GM12878 (cell line): ENCODE measurements around the gene SUPT3H. TPM values are rescaled to one million over a fixed set of nuclear protein-coding genes. Genes with fewer than 3 reads are reported as not detected.
"Not testable (repeated sequence)": the region's sequence is repeated elsewhere in the genome, so short reads cannot be mapped to it uniquely, and the experiment has no call there.

Experiments
- ATAC-seq: fragments of 200-7000 bp; cut with Tn5 transposase; 3 replicates; pipeline ENCODE4 v1.9.1; 2020; ENCODE audit warnings: mild to moderate bottlenecking, moderate library complexity
- BruUV-seq: library from RNA; stranded (reverse); fragments of 400-500 nt; replicated peaks from 2 replicates; lab custom pipeline; 2021; lab: Mats Ljungman, UMichigan
- CTCF ChIA-PET: fragments of 300-600 bp; sonication (Branson Sonifier 250); formaldehyde crosslinking; extraction: SDS; loops from one replicate; lab custom pipeline; 2021; ENCODE audit warnings: inconsistent platforms; lab: Yijun Ruan, JAX
- POLR2A ChIA-PET: fragments of 350-600 bp; formaldehyde crosslinking; extraction: SDS; loops from one replicate; lab custom pipeline; 2021; ENCODE audit warnings: inconsistent platforms; lab: Charles Lee
- RAD21 ChIA-PET: fragments of 300-600 bp; sonication (Branson Sonifier 250); formaldehyde crosslinking; loops from one replicate; lab custom pipeline; 2023; ENCODE audit warnings: antibody characterized with exemption; ENCODE audit not compliant: unreplicated experiment; lab: Charles Lee
- SMC1A ChIA-PET: fragments of 300-600 bp; sonication (Branson Sonifier 250); formaldehyde crosslinking; loops from one replicate; lab custom pipeline; 2023; ENCODE audit not compliant: unreplicated experiment, uncharacterized antibody; lab: Charles Lee
- DNase-seq: peaks from one replicate; pipeline ENCODE4 v3.0.0-alpha.2; 2011; ENCODE audit warnings: low read depth, low spot score
- FAIRE-seq: peaks from 3 replicates; lab custom pipeline; 2011; peaks lifted over from hg19 to GRCh38; lab: Jason Lieb, UNC
- H2AFZ ChIP-seq: 2 replicates; pipeline ENCODE4 v1.6.0; 2011; ENCODE audit warnings: low read depth, low read length, control low read depth; ENCODE audit not compliant: control insufficient read depth
- H3K27ac ChIP-seq: 2 replicates; pipeline ENCODE4 v1.5.1; 2011; ENCODE audit warnings: control low read depth; ENCODE audit not compliant: control insufficient read depth, insufficient read depth
- H3K27me3 ChIP-seq, 2 experiments: replicated peaks in 1 of 2; 2 replicates each; pipeline versions ENCODE4 v1.6.0 to v1.6.1; 2011; ENCODE audit warnings: low read length in 1 of 2; ENCODE audit not compliant: control insufficient read depth in 2 of 2, insufficient read depth in 2 of 2
- H3K36me3 ChIP-seq, 2 experiments: 2 replicates each; pipeline ENCODE4 v1.5.1; 2011; ENCODE audit warnings: low read length in 1 of 2; ENCODE audit not compliant: control insufficient read depth in 2 of 2, insufficient read depth in 2 of 2
- H3K4me1 ChIP-seq: 2 replicates; pipeline ENCODE4 v1.6.1; 2011; ENCODE audit warnings: mild to moderate bottlenecking, low read length, moderate library complexity, mixed read lengths; ENCODE audit not compliant: control insufficient read depth, insufficient read depth
- H3K4me2 ChIP-seq: 2 replicates; pipeline ENCODE4 v1.6.0; 2011; ENCODE audit warnings: control low read depth; ENCODE audit not compliant: control insufficient read depth, insufficient read depth
- H3K4me3 ChIP-seq: fragments of 200-600 bp; sonication (generic); 2 replicates; pipeline ENCODE4 v1.5.1; 2016
- H3K79me2 ChIP-seq: 2 replicates; pipeline ENCODE4 v1.6.0; 2011; ENCODE audit warnings: low read length; ENCODE audit not compliant: control insufficient read depth, insufficient read depth
- H3K9ac ChIP-seq: 2 replicates; pipeline ENCODE4 v1.8.0; 2011; ENCODE audit warnings: low read length, control low read depth, mixed read lengths; ENCODE audit not compliant: control insufficient read depth, insufficient read depth
- H3K9me3 ChIP-seq: replicated peaks from 3 replicates; pipeline ENCODE4 v1.5.1; 2011; ENCODE audit warnings: mild to moderate bottlenecking, low read length; ENCODE audit not compliant: control insufficient read depth, insufficient read depth
- H4K20me1 ChIP-seq: 2 replicates; pipeline ENCODE4 v1.6.0; 2011; ENCODE audit not compliant: control insufficient read depth, insufficient read depth
- BCL3 ChIP-seq: IDR thresholded peaks from 2 replicates; pipeline ENCODE4 v1.6.1; 2011; ENCODE audit warnings: borderline replicate concordance, low read depth, mild to moderate bottlenecking, moderate library complexity, low read length; ENCODE audit not compliant: insufficient read depth, poor library complexity, severe bottlenecking
- CEBPZ ChIP-seq: fragments of 150-350 bp; IDR thresholded peaks from 2 replicates; pipeline ENCODE4 v1.6.1; 2016; ENCODE audit warnings: low read depth, low read length
- CREB1 ChIP-seq: IDR thresholded peaks from 2 replicates; pipeline ENCODE4 v1.6.1; 2012; ENCODE audit warnings: low read depth, mild to moderate bottlenecking, inconsistent platforms
- DPF2 ChIP-seq: fragments of 450-650 bp; IDR thresholded peaks from 2 replicates; pipeline ENCODE4 v1.6.1; 2017; ENCODE audit warnings: mild to moderate bottlenecking
- HDGF ChIP-seq: fragments of 450-650 bp; IDR thresholded peaks from 2 replicates; pipeline ENCODE4 v1.6.1; 2016; ENCODE audit warnings: antibody characterized with exemption
- LARP7 ChIP-seq: fragments of 450-650 bp; IDR thresholded peaks from 2 replicates; pipeline ENCODE4 v1.6.1; 2017; ENCODE audit warnings: mild to moderate bottlenecking
- MEF2B ChIP-seq: fragments of 450-650 bp; IDR thresholded peaks from 2 replicates; pipeline ENCODE4 v1.6.1; 2018; ENCODE audit warnings: mild to moderate bottlenecking, moderate library complexity; ENCODE audit not compliant: partially characterized antibody, poor library complexity, severe bottlenecking
- NFYA ChIP-seq: IDR thresholded peaks from 2 replicates; pipeline ENCODE4 v1.6.1; 2011; ENCODE audit warnings: low read depth, mild to moderate bottlenecking, low read length, improper control_type of control experiment, borderline replicate concordance
- SIN3A ChIP-seq: IDR thresholded peaks from 2 replicates; pipeline ENCODE4 v1.6.1; 2012; ENCODE audit warnings: low read depth, low read length, improper control_type of control experiment
- SP1 ChIP-seq: IDR thresholded peaks from one replicate; pipeline ENCODE4 v1.6.1; 2011; ENCODE audit warnings: low read depth, low read length
- SPI1 ChIP-seq: IDR thresholded peaks from 2 replicates; pipeline ENCODE4 v1.6.1; 2011; ENCODE audit warnings: low read depth, mild to moderate bottlenecking, low read length, moderate library complexity, borderline replicate concordance; ENCODE audit not compliant: insufficient read depth
- SUZ12 ChIP-seq: fragments of 200-600 bp; sonication (generic); IDR thresholded peaks from one replicate; pipeline ENCODE4 v1.6.1; 2018; ENCODE audit warnings: antibody characterized with exemption, mild to moderate bottlenecking; ENCODE audit not compliant: unreplicated experiment
- WRNIP1 ChIP-seq: IDR thresholded peaks from 2 replicates; pipeline ENCODE4 v1.6.1; 2011; ENCODE audit warnings: low read depth, low read length, improper control_type of control experiment, borderline replicate concordance
- ZNF217 ChIP-seq: fragments of 450-650 bp; IDR thresholded peaks from 2 replicates; pipeline ENCODE4 v1.6.1; 2017; ENCODE audit warnings: antibody characterized with exemption, mild to moderate bottlenecking
- WGBS: methylation state at CpG from one replicate; pipeline ENCODE4 v1.1.6; 2016; ENCODE audit warnings: low lambda C conversion rate; ENCODE audit not compliant: insufficient replicate concordance, insufficient coverage; ENCODE audit errors: missing lambda C conversion rate; 5-methylcytosine and 5-hydroxymethylcytosine counted together
- in situ Hi-C: fragments of 300-500 bp; cut with MboI; formaldehyde crosslinking; loops from 9 replicates; pipeline ENCODE4 v1.14.3; 2018; ENCODE audit warnings: mixed read lengths
- intact Hi-C: fragments of 100-400 bp; cut with micrococcal nuclease; formaldehyde crosslinking; loops from one replicate; pipeline ENCODE4 v1.14.2; 2022; ENCODE audit not compliant: unreplicated experiment
- polyA plus RNA-seq, 11 experiments: library from polyadenylated mRNA; depleted of rRNA in 4 of 11; unstranded in 6 of 11; stranded (reverse) in 5 of 11; fragments of >200 nt; fragmentation: Nextera tagmentation in 4 of 11; fragmentation: Illumina TruSeq in 1 of 11; extraction: Ambion mirVana in 4 of 11; extraction: Trizol in 1 of 11; gene quantifications; 1 replicate in 1 of 11; 2 replicates in 10 of 11; pipeline versions ENCODE4 v1.2.1 to v1.2.3, GENCODE V29; 2011 to 2016; ENCODE audit warnings: inconsistent platforms in 2 of 11, missing spikeins in 2 of 11, low read depth in 1 of 11
- total RNA-seq, 4 experiments: library from RNA; depleted of rRNA in 3 of 4; stranded (reverse); fragments of >200 nt in 3 of 4; fragmentation: Illumina TruSeq in 1 of 4; extraction: Trizol in 1 of 4; gene quantifications; 2 replicates each; pipeline versions ENCODE4 v1.2.1 to v1.2.3, GENCODE V29; 2013 to 2021

SUPT3H gene
- total and polyA plus RNA-seq, 10 of the 15 experiments (the other 5 are each of a cell fraction or from before 2014, with no cell fraction given) = 0.51 to 3.7 (median 2.0) TPM

- TF ChIP-seq WRNIP1 (no peak), ZNF217 (no peak), SPI1 (no peak), SIN3A (no peak), LARP7 (no peak), HDGF (no peak), SUZ12 (no peak)
Observed at GRCh38 chr6:44896701-44897100, 481.0 kb downstream of the SUPT3H start (continued).

- Histone ChIP-seq H3K4me2 (no peak overlapping the region), H3K9ac (no peak overlapping the region), H3K79me2 (no peaks in the 10 kb centered on the region), H3K9me3 (no peaks in the 10 kb centered on the region), H3K4me3 (no peak overlapping the region), H3K36me3 (no peaks in the 10 kb centered on the region), H2AFZ (no peak overlapping the region), H4K20me1 (no peaks in the 10 kb centered on the region), H3K4me1 (no peaks in the 10 kb centered on the region), H3K27ac (no peak overlapping the region), H3K27me3 (no peaks in the 10 kb centered on the region)
- in situ Hi-C loops = no loop called here
- ChIA-PET SMC1A (interaction anchor here (1.2 kb wide), 1 partner anchor 225 kb away, joined by 3 read pairs; no protein-coding TSS in a partner anchor), RAD21 (interaction anchor here (0.6 kb wide), 1 partner anchor 359 kb away, joined by 3 read pairs; no protein-coding TSS in a partner anchor), POLR2A (no interaction called here), CTCF (no interaction called here)
- BruUV-seq = no TSS peak
- intact Hi-C loops = no loop called here
- DNase-seq = no peak
- TF ChIP-seq BCL3 (no peak), CEBPZ (no peak), SP1 (no peak), MEF2B (no peak), DPF2 (no peak), CREB1 (no peak), NFYA (no peak)
- no peak for FAIRE-seq
- ATAC-seq = no peak
Observed at GRCh38 chr6:44892579-44892978, 485.2 kb downstream of the SUPT3H start.

- H3K27ac ChIP-seq, H2AFZ ChIP-seq, in situ Hi-C loops, FAIRE-seq, POLR2A ChIA-PET, H4K20me1 ChIP-seq, DNase-seq, intact Hi-C loops, H3K4me1 ChIP-seq, H3K9ac ChIP-seq, SMC1A ChIA-PET, RAD21 ChIA-PET, H3K4me3 ChIP-seq, BruUV-seq, H3K9me3 ChIP-seq, H3K36me3 ChIP-seq, H3K4me2 ChIP-seq, ATAC-seq, H3K27me3 ChIP-seq, H3K79me2 ChIP-seq: not testable (repeated sequence)
- CTCF ChIA-PET = interaction anchor here (1.4 kb wide), 1 partner anchor 48 kb away, joined by 3 read pairs; no protein-coding TSS in a partner anchor
- WGBS = 0% methylated on average over 3 of the region's 3 CpGs
Observed at GRCh38 chr6:44879071-44879470, 498.7 kb downstream of the SUPT3H start.
